IPS DF 6.9 (cell line): ENCODE results near the gene RAPGEF4.

Experiments used
- DNase-seq: peaks from one replicate; pipeline ENCODE4 v3.0.0-alpha.2; 2013; ENCODE audit warnings: low read depth, low spot score
- H3K27ac ChIP-seq: one replicate; pipeline ENCODE4 v1.5.1; 2013; ENCODE audit warnings: low read length, control low read depth
- H3K27me3 ChIP-seq: 2 replicates; pipeline ENCODE4 v1.6.1; 2013; ENCODE audit warnings: mild to moderate bottlenecking, low read length; ENCODE audit not compliant: control insufficient read depth, insufficient read depth
- H3K36me3 ChIP-seq: 2 replicates; pipeline ENCODE4 v1.6.1; 2013; ENCODE audit warnings: low read length; ENCODE audit not compliant: control insufficient read depth, insufficient read depth
- H3K4me1 ChIP-seq: 2 replicates; pipeline ENCODE4 v1.6.1; 2013; ENCODE audit warnings: low read length; ENCODE audit not compliant: control insufficient read depth, insufficient read depth
- H3K4me3 ChIP-seq: 2 replicates; pipeline ENCODE4 v1.5.1; 2013; ENCODE audit warnings: mild to moderate bottlenecking, low read length
- H3K9me3 ChIP-seq: 2 replicates; pipeline ENCODE4 v1.6.1; 2013; ENCODE audit warnings: low read length, inconsistent platforms; ENCODE audit not compliant: control insufficient read depth, insufficient read depth
- WGBS: extraction: QIAGEN DNeasy Blood & Tissue Kit; methylation state at CpG from one replicate; pipeline ENCODE4 v1.1.7; 2013; ENCODE audit warnings: mixed read lengths, missing lambda C conversion rate; ENCODE audit not compliant: insufficient read length, insufficient coverage; 5-methylcytosine and 5-hydroxymethylcytosine counted together

The RAPGEF4 gene

DNA sequence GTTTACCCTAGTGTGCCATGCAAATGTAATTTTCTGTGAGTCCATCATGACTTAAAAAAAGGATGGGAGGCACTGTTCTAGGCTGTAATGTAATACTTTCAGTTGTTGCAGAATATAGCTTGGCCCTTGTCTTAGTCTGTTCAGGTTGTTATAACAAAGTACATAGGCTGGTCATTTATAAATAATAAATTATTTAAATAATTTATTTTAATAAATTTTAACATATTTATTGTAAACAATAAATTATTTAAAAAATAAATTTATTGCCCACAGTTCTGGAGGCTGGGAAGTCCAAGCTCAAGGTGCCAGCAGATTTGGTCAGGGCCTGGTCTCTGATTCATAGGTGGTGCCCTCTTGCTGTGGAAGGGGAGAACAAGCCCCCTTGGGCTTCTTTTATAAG, 35.2 kb downstream of the RAPGEF4 start:
- Histone ChIP-seq H3K9me3 (no peaks in the 10 kb centered on the region), H3K4me1 (peaks cover 2% of the 10 kb centered on the region), H3K4me3 (no peak overlapping the region), H3K27me3 (no peaks in the 10 kb centered on the region), H3K27ac (no peak overlapping the region), H3K36me3 (no peaks in the 10 kb centered on the region)
- no peak for DNase-seq

DNA sequence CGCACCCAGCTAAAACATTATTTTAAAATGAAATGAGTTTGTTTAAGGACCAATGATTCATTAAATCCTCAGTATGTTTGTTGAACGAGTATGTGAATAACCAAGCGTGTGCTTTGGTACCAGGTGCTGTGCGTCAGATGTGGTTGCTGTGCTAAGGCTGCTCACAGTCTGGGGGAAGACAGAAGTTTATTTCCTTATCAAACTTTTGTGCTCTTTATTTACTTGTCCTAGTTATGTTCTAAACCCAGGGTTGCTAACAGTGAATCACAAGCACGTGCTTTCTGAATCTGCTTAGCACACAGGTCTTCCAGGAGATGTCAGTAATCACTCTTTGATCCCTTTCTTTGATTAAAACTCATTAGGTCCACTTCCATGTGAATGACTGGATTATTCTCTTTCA, 37.0 kb downstream of the RAPGEF4 start:
- Histone ChIP-seq H3K27ac (no peak overlapping the region), H3K36me3 (no peaks in the 10 kb centered on the region), H3K4me3 (no peak overlapping the region), H3K4me1 (peaks cover 2% of the 10 kb centered on the region), H3K27me3 (no peaks in the 10 kb centered on the region), H3K9me3 (no peaks in the 10 kb centered on the region)
- DNase-seq: no peak
- WGBS: no CpG with 5 or more reads among the region's 5 CpGs

DNA sequence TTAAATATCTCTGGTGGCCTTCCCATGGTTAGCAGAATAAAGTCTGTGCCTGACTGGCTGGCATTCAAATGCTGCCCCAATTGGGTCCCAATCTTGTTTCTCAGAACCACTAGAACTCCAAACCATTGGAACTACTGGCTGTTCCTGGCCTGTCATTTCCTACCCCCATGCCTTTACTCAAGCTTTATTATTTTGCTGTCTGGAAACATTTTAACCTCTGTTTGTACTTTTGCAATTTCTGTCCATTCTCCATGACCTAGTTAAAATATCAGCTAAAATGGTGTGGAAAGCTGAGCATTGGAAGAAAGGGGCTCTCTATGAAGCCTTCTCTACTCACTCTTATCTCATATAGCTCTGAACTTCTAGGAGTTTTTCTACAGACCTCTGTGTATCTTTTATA, 38.7 kb downstream of the RAPGEF4 start:
- H3K36me3 ChIP-seq: no peaks in the 10 kb centered on the region
- H3K9me3 ChIP-seq: no peaks in the 10 kb centered on the region
- no peak overlapping the region for H3K27ac ChIP-seq
- DNase-seq: no peak
- H3K4me1 ChIP-seq: peaks cover 2% of the 10 kb centered on the region
- no peaks in the 10 kb centered on the region for H3K27me3 ChIP-seq
- no peak overlapping the region for H3K4me3 ChIP-seq

DNA sequence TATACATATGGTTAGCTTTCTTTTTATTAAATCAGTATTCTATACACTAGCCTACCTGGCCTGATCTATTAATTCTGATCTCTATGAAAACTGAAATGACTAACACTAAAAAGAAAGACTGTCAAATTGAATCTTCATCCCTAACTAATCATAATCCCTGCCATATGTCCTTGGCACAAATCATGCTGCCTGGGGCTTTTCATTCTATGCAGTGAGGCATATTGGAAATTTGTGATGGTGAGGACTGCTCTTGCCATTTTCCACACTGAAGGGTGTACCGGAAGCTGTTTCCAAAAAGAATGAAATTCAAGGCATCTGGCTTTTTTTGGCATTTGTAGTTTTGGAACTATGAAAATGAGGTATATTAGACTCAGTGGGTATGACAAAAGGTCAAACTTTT, 39.7 kb downstream of the RAPGEF4 start:
- DNase-seq: no peak
- Histone ChIP-seq H3K27me3 (no peaks in the 10 kb centered on the region), H3K36me3 (no peaks in the 10 kb centered on the region), H3K4me3 (no peak overlapping the region), H3K4me1 (no peaks in the 10 kb centered on the region), H3K9me3 (no peaks in the 10 kb centered on the region), H3K27ac (no peak overlapping the region)
- no CpG with 5 or more reads among the region's 1 CpG for WGBS

DNA sequence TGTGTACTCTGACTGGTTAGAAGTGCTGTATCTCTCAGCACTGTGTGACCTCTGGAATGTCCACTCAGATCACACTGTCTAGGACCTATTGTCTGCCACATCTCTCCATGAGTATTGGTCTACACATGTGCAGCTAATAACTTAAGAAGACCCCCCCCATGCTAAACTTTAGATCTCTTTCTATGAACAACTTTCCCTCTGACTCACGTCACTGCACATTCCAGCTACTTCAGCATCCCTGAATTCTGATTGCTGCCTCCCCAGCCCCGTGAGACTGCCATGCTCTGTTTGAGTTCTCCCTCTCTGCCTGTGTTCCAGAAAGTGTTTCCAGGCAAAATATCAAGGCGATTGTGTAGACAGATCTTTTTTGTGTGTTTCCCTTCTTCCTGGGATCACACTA, 41.8 kb downstream of the RAPGEF4 start:
- Histone ChIP-seq H3K36me3 (no peaks in the 10 kb centered on the region), H3K27ac (no peak overlapping the region), H3K4me1 (no peaks in the 10 kb centered on the region), H3K27me3 (no peaks in the 10 kb centered on the region), H3K4me3 (no peak overlapping the region), H3K9me3 (no peaks in the 10 kb centered on the region)
- WGBS: no CpG with 5 or more reads among the region's 3 CpGs
- DNase-seq: no peak

DNA sequence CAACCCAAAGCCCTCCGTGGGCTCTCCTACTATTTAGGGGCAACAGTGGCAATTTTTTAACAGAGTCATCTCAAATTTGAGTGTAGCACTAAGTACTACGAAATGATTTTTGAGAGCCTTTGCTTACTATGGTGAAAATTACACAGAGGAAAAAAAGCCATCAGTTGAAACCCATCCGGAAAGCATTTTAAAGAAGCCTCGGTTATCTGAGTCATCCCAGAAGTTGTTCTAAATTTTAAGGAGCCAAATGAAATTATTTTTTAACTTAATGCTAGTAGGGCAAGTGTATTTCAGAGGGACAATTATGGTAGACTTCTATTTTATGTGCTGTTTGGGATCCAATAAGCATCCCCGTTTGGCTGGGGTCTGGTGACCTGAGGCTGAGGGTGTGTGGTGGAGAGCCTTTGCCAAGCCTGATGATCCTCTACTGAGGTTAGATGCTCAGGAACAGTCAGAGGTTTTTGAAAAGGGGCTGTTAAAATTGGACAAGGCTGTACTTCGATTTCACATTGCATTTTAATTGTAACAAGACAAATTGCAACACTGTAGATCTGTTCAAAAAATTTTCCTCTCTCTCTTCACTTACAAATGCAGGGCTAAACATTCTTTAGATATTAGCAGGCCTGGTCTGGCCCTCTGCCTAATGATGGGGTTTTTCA, 47.0 kb downstream of the RAPGEF4 start:
- no peaks in the 10 kb centered on the region for H3K4me1 ChIP-seq
- no CpG with 5 or more reads among the region's 6 CpGs for WGBS
- no peaks in the 10 kb centered on the region for H3K9me3 ChIP-seq
- no peaks in the 10 kb centered on the region for H3K27me3 ChIP-seq
- no peaks in the 10 kb centered on the region for H3K36me3 ChIP-seq
- DNase-seq: no peak
- H3K4me3 ChIP-seq: no peak overlapping the region
- no peak overlapping the region for H3K27ac ChIP-seq

DNA sequence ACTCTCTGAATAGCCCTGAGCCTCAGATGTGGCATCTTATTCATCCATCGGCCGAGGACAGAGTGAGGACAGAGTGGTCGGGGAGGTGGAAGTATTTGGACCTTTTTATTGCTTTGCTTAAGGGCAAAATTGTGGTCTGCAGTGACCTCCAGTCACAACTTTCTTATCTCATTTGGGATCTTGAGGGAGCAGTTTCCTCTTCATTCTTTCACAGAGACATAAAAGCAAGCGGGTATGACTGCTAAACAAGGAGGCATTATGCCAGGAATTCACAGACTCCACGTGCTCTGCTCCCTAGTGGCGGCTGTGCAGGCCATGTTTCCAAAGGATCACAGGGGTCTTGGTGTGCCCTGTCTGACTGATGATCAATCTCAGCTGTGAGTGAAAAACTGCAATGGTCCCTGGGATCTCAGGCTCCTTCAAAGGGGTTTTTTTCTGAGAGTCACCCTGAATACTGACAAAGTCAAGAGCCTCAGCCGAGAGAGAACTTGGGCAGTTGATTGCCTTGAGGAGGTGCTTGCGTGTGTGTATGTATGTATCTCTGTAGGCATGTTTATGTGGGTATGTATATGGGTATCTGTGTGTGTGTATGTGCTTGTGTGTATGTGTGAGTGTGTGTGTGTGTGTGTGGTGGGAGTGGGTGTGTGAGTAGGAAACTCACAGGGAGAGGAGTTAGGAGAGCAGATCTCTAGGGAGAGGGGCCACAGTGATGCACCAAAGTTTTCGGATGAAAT, 47.7 kb downstream of the RAPGEF4 start:
- Histone ChIP-seq H3K4me1 (no peaks in the 10 kb centered on the region), H3K36me3 (no peaks in the 10 kb centered on the region), H3K27ac (no peak overlapping the region), H3K27me3 (no peaks in the 10 kb centered on the region), H3K9me3 (no peaks in the 10 kb centered on the region), H3K4me3 (no peak overlapping the region)
- no CpG with 5 or more reads among the region's 9 CpGs for WGBS
- DNase-seq: no peak

DNA sequence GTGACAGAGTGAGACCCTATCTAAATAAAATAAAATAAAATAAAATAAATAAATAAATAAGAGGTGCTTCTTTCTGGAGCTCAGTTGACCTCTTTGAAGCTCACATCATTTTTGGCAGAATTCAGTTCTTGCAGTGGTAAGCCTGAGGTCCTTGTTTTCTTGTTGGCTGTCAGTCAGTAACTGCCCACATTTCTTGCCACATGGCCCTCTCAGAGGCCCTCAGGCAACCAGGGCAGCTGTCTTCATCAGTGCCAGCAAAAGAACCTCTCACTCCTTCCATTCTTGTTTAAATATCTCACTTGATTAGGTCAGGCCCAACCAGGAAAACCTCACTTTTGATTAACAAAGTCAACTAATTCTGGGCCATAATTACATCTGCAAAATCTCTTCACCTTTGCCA, 53.2 kb downstream of the RAPGEF4 start:
- Histone ChIP-seq H3K36me3 (no peaks in the 10 kb centered on the region), H3K27ac (no peak overlapping the region), H3K9me3 (no peaks in the 10 kb centered on the region), H3K4me3 (no peak overlapping the region), H3K4me1 (no peaks in the 10 kb centered on the region), H3K27me3 (no peaks in the 10 kb centered on the region)
- DNase-seq: no peak

DNA sequence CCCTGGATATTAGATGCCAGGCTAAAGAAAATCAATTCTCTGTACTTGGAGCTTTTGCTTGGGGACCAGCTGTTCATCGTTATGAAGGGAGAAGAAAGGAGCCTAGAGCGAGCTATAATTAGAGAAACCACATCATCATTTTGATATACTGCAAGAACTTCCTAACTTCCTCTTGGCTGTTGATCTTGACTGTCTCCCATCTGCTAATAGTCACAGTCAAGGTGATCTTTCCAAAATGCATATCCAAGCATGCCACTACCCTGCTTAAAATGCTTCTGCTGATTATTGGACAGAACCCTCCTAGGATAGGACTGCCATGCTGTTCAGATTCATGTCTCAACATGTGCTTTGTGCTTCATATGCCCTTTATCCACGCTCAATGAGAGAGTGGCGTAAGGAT, 54.8 kb downstream of the RAPGEF4 start:
- H3K36me3 ChIP-seq: no peaks in the 10 kb centered on the region
- DNase-seq: no peak
- H3K9me3 ChIP-seq: no peaks in the 10 kb centered on the region
- no peak overlapping the region for H3K27ac ChIP-seq
- no peaks in the 10 kb centered on the region for H3K27me3 ChIP-seq
- H3K4me3 ChIP-seq: no peak overlapping the region
- no peaks in the 10 kb centered on the region for H3K4me1 ChIP-seq
- no CpG with 5 or more reads among the region's 4 CpGs for WGBS

DNA sequence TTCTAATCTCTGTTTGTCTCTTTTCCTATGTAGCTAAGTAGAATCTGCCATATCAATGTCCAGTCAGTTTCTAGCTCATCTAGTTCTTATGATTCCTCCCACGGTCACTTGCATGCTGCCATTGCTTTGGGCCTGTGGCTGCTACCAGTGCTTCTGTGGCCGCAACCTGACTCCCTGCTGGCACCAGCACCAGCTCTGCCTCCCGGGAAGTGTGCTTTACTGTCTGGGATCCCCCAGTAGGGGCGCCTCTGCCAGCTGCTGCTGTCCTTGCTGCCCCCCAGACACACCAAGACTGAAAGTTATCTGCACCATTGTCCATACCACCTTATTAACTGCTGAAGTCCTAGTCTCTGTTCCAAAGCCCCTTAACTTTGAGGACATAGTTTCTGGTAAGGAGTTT, 56.3 kb downstream of the RAPGEF4 start:
- no peak for DNase-seq
- no peak overlapping the region for H3K27ac ChIP-seq
- no peaks in the 10 kb centered on the region for H3K36me3 ChIP-seq
- no peaks in the 10 kb centered on the region for H3K9me3 ChIP-seq
- no peaks in the 10 kb centered on the region for H3K4me1 ChIP-seq
- no peak overlapping the region for H3K4me3 ChIP-seq
- no peaks in the 10 kb centered on the region for H3K27me3 ChIP-seq
- WGBS: no CpG with 5 or more reads among the region's 4 CpGs

DNA sequence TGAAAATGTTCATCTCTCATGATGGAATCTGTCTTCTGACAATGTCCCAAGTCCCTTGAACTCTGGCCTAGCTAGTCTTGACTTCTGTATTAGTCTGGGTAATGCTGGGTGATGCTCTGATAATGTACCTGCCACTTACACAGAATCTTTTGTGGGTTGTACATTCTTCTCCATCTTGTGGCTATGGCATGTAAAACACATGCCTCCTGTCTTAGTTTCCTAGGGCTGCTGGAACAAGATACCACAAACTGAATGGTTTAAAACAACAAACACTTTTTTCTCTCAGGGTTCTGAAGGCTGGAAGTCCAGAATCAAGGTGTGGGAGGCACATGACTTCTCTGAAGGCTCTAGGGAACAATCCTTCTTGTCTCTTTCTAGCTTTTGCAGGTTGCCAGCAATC, 57.1 kb downstream of the RAPGEF4 start:
- H3K36me3 ChIP-seq: no peaks in the 10 kb centered on the region
- no peak for DNase-seq
- no peaks in the 10 kb centered on the region for H3K4me1 ChIP-seq
- H3K9me3 ChIP-seq: no peaks in the 10 kb centered on the region
- H3K4me3 ChIP-seq: no peak overlapping the region
- H3K27me3 ChIP-seq: no peaks in the 10 kb centered on the region
- H3K27ac ChIP-seq: no peak overlapping the region
